ENCODE data around the gene BIN2.
"Not testable (repeated sequence)": the region's sequence is repeated elsewhere in the genome, so short reads cannot be mapped to it uniquely, and the experiment has no call there.

The BIN2 gene

GRCh38 chr12:51275088-51275487, 48.9 kb downstream of the BIN2 start:
- TF ChIP-seq, protein P1, sequence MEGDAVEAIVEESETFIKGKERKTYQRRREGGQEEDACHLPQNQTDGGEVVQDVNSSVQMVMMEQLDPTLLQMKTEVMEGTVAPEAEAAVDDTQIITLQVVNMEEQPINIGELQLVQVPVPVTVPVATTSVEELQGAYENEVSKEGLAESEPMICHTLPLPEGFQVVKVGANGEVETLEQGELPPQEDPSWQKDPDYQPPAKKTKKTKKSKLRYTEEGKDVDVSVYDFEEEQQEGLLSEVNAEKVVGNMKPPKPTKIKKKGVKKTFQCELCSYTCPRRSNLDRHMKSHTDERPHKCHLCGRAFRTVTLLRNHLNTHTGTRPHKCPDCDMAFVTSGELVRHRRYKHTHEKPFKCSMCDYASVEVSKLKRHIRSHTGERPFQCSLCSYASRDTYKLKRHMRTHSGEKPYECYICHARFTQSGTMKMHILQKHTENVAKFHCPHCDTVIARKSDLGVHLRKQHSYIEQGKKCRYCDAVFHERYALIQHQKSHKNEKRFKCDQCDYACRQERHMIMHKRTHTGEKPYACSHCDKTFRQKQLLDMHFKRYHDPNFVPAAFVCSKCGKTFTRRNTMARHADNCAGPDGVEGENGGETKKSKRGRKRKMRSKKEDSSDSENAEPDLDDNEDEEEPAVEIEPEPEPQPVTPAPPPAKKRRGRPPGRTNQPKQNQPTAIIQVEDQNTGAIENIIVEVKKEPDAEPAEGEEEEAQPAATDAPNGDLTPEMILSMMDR (conservative IDR thresholded peaks at IDR 0.05; ENCODE audit: control insufficient read depth, insufficient read depth, low read depth, low read length) = no peak
- no peak overlapping the region for H3K4me3 ChIP-seq (ENCODE audit: control insufficient read depth, low read depth, low read length)
- no peak for DNase-seq (ENCODE audit: low read depth)

GRCh38 chr12:51272810-51273209, 51.2 kb downstream of the BIN2 start:
- not testable (repeated sequence) for DNase-seq (ENCODE audit: low read depth); H3K4me3 ChIP-seq (ENCODE audit: control insufficient read depth, low read depth, low read length)

DNA sequence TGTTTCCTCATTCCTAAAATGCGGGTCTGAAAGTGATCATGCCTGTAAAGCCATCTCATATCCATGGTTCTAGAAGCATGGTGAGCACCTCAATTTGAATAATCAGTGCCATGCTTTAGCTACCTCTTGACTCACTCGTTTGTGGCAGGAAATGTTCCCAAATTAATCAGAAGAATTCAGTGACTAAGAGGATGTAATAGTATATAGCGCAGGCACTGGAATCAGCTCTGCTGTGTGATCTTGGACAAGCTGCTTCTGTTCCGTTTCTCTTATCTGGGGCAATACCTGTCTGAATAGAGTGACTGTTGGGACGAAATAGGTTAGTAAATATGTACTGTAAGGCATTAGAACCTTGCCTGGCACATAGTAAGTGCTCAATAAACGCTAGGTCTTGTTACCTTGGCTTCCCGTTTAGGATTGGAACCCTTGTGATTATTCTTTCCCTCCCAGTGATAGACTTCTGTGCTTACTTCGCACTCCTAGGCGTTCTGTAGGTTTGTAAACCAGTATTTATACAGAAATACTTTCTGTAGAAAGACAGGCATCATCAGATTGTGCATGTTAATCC, 52.9 kb downstream of the BIN2 start:
- H3K4me3 ChIP-seq (ENCODE audit: control insufficient read depth, low read depth, low read length) = peak overlapping the region; percentile 73
- TF ChIP-seq, protein P1 (conservative IDR thresholded peaks at IDR 0.05; ENCODE audit: control insufficient read depth, insufficient read depth, low read depth, low read length) = no peak
- peak; percentile 90 for DNase-seq (ENCODE audit: low read depth)

GRCh38 chr12:51270067-51270950, 53.7 kb downstream of the BIN2 start, which contains the start of gene SMAGP:
TSS of gene SMAGP (minus strand) at chr12:51270415. CDS start at chr12:51269278, 1,137 bp downstream.
- DNase-seq (ENCODE audit: low read depth) = peak; percentile 30
- TF ChIP-seq, protein P1 (conservative IDR thresholded peaks at IDR 0.05; ENCODE audit: control insufficient read depth, insufficient read depth, low read depth, low read length) = no peak

DNA sequence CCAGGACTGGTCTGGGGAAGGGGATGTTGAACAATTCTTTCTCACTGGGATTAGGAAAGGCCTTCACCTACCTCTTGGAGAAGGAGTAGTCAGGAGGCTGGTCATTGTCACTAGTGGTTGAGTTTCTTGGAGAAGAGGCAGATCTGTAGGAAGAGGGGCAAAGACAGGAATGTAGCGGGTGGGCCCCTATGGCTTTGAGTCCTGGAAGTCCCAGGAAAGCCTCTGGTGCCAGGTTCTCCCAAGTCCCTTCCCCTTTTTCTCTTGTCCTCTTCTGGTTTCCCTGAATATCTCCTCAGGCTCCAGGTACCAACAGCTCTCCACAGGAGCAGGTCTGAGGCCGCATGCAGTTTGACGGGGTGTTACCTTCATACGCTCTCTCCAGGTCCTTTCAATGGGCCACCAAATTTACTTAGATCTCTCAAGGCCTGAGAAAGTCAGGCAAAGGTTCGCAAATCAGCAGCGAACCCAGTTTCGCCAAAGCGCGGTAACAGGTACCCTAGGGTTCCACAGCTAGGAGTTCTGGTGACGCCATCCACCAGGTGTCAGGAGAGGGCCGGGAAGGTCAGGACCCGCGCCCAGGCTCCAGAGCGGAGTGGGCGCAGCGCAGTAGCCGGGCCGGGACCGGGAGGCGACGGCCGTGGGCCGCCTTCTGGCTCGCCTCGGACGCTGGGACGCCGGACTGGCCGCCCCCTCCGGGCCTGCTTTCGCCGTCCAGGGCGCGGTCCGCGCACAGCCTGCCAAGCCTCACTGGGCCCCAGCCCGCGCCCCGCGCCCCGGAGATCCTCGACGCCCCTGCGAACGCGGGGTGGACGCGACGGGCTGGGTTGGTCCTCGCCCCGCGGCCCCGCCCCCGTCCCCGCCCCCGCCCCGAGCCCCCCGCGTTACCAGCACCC, 54.6 kb downstream of the BIN2 start:
- TF ChIP-seq, protein P1 (conservative IDR thresholded peaks at IDR 0.05; ENCODE audit: control insufficient read depth, insufficient read depth, low read depth, low read length) = peak; percentile 23
- peak; percentile 36 for DNase-seq (ENCODE audit: low read depth)
- H3K4me3 ChIP-seq (ENCODE audit: control insufficient read depth, low read depth, low read length) = peak overlapping the region; percentile 58

More at GRCh38 chr12:51270067-51270950, 53.7 kb downstream of the BIN2 start, which contains the start of gene SMAGP:
- peak within 1 kb of the TSS; percentile 73 for H3K4me3 ChIP-seq (ENCODE audit: control insufficient read depth, low read depth, low read length)

- TF ChIP-seq, protein P1 (conservative IDR thresholded peaks at IDR 0.05; ENCODE audit: control insufficient read depth, insufficient read depth, low read depth, low read length) = no peak
- H3K4me3 ChIP-seq (ENCODE audit: control insufficient read depth, low read depth, low read length) = no peak overlapping the region
- no peak for DNase-seq (ENCODE audit: low read depth)
Measured at GRCh38 chr12:51265024-51265423, 59.0 kb downstream of the BIN2 start.

Measured in fibroblast of mammary gland (primary cell).